Sigmoid colon (tissue), 4 donors: ENCODE measurements around the gene MEGF6.
A peak's percentile ranks its signal among the peaks of the same experiment; 100 is the strongest.

Experiments
- EP300 ChIP-seq, 4 donors: sonication (generic); formaldehyde crosslinking; IDR thresholded peaks; one replicate each; pipeline ENCODE4 v1.6.1; 2017; ENCODE audit warnings: antibody characterized with exemption in 4 of 4
- POLR2A ChIP-seq, 2 donors: fragments of 450-650 bp; IDR thresholded peaks; one replicate each; pipeline ENCODE4 v1.6.1; 2016; ENCODE audit warnings: antibody characterized with exemption in 2 of 2, mild to moderate bottlenecking in 2 of 2, moderate library complexity in 2 of 2
- POLR2AphosphoS5 ChIP-seq, 4 donors: sonication (generic); formaldehyde crosslinking; IDR thresholded peaks; one replicate each; pipeline ENCODE4 v1.6.1; 2017; ENCODE audit warnings: antibody characterized with exemption in 4 of 4
- TF ChIP-seq, protein P1 (sequence below), 4 experiments: fragments of 450-650 bp in 3 of 4; fragments of 200-600 bp in 1 of 4; IDR thresholded peaks; one replicate each; pipeline ENCODE4 v1.5.1; 2016 to 2019; ENCODE audit warnings: antibody characterized with exemption in 4 of 4, mild to moderate bottlenecking in 3 of 4, moderate library complexity in 2 of 4

DNA sequence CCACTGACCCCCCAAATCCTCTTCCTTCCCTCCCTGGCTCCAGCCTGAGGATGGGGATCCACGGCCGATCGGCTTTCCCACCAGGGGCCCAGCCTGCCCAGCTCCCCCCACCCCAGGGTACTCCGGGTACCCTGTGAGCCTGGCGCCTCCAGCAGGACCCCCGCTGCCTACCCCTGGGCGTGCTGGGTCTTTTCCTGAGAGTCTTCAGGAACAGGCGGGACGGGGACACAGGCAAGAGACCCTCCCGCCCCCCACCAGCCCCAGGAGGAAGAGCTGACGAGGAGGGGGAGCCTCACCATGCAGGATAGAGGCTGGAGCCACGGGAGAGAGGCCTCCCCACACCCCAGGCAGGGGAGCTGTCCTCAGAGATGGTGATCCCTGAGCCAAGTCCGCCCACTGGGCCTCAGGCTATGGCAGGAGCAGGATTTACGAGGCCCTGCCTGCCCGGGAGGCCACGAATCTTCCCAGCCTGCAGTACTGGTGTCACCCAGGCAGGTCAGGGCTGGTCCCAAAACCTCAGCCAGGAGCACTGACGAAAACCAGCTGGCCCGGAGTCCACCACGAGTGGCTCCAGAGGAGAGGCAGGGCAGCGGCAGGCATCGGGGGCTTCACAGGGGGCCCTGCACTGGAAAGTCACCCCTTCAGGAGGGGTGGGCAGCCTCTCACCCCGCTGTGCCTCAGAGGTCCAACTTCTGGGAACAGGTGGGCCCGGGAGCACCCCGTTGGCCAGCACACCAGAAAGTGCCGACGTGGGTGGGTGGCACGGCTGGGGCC, 58.0 kb downstream of the MEGF6 start:
- TF ChIP-seq POLR2A (IDR thresholded peaks at IDR 0.05) (no peak), EP300 (IDR thresholded peaks at IDR 0.05) (no peak), POLR2AphosphoS5 (IDR thresholded peaks at IDR 0.05) (peak in 3 of 4 donors; percentile 15 to 58 (median 48))
- TF ChIP-seq, protein P1, sequence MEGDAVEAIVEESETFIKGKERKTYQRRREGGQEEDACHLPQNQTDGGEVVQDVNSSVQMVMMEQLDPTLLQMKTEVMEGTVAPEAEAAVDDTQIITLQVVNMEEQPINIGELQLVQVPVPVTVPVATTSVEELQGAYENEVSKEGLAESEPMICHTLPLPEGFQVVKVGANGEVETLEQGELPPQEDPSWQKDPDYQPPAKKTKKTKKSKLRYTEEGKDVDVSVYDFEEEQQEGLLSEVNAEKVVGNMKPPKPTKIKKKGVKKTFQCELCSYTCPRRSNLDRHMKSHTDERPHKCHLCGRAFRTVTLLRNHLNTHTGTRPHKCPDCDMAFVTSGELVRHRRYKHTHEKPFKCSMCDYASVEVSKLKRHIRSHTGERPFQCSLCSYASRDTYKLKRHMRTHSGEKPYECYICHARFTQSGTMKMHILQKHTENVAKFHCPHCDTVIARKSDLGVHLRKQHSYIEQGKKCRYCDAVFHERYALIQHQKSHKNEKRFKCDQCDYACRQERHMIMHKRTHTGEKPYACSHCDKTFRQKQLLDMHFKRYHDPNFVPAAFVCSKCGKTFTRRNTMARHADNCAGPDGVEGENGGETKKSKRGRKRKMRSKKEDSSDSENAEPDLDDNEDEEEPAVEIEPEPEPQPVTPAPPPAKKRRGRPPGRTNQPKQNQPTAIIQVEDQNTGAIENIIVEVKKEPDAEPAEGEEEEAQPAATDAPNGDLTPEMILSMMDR (IDR thresholded peaks at IDR 0.05), result no peak
